Measurements from ENCODE around the gene MMP2. TPM values are rescaled to one million over a fixed set of nuclear protein-coding genes. Genes with fewer than 3 reads are reported as not detected.

Gene MMP2
- polyA plus RNA-seq, 1 donor from 2014 or later: not detected

DNA sequence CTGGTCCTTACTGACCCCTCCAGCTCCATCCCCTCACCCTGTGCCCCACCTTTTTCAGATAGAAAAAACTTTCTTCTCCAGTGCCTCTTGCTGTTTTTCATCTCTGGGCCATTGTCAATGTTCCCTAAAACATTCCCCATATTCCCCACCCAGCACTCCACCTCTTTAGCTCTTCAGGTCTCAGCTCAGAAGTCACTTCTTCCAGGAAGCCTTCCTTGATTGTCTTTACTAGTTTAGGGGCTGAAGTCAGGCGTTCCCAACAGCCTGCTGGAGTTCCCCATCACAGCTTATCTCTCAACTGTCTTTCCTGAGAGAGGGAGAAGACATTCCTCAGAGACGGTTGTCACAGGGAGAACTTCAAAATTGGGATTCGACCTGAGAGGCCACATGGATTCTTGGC, 1.3 kb upstream of the MMP2 start:
- Mint-ChIP-seq H3K4me1 (peaks cover 0 to 1% (median 0%) of the 10 kb centered on the region in 3 donors), H3K9me3 (no peaks in the 10 kb centered on the region), H3K4me3 (no peak overlapping the region), H3K27me3 (peaks cover 31% of the 10 kb centered on the region), H3K36me3 (no peaks in the 10 kb centered on the region), H3K27ac (no peak overlapping the region)

- no peaks in the 10 kb centered on the region for H3K9me3 Mint-ChIP-seq
- no peaks in the 10 kb centered on the region for H3K36me3 Mint-ChIP-seq
- peaks cover 0 to 1% (median 0%) of the 10 kb centered on the region in 3 donors for H3K4me1 Mint-ChIP-seq
- H3K27me3 Mint-ChIP-seq: peaks cover 29% of the 10 kb centered on the region
- no peak overlapping the region for H3K27ac Mint-ChIP-seq
- H3K4me3 Mint-ChIP-seq: no peak overlapping the region
Observed at GRCh38 chr16:55479430-55480140, 587 bp downstream of the MMP2 start.

DNA sequence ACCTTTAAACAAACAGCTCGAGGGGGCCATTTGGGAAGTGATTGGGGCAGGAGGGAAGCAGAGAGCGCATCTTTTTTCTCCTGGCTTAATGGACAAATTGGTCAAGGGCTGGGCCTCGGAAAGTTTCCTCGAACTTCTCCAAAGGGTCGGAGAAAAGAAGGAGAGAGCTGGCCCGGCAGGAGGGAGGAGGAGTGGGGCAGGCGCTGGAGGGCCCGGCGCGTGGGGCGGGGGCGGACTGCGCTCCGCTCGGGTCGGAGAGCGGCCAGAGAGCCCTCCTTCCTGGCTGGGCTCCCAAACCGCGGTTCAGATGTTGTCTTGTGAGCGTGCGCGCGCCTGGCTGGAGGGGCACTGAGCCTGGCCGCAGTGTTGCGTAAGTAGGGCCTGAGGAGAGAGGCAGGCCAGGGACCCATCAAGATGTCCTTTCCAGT, 1.2 kb downstream of the MMP2 start:
- Mint-ChIP-seq H3K4me1 (peaks cover 0 to 1% (median 0%) of the 10 kb centered on the region in 3 donors), H3K27me3 (peaks cover 31% of the 10 kb centered on the region), H3K36me3 (no peaks in the 10 kb centered on the region), H3K4me3 (no peak overlapping the region), H3K9me3 (no peaks in the 10 kb centered on the region), H3K27ac (no peak overlapping the region)

DNA sequence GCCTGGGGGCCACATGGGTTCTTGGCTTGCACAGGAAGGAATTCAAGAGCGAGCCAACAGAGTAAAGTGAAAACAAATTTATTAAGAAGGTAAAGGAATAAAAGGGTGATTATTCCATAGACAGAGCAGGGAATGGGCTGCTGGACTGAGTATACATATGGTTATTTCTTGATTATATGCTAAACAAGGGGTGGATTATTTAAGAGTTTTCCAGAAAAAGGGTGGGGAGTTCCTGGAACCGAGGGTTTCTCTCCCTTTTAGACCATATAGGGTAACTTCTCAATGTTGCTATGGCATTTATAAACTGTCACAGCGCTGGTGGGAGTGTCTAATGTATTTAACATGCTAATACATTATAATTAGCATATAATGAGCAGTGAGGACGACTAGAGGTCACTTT, 2.0 kb downstream of the MMP2 start:
- H3K4me1 Mint-ChIP-seq: peaks cover 0 to 3% (median 0%) of the 10 kb centered on the region in 3 donors
- peaks cover 31% of the 10 kb centered on the region for H3K27me3 Mint-ChIP-seq
- H3K4me3 Mint-ChIP-seq: no peak overlapping the region
- H3K27ac Mint-ChIP-seq: no peak overlapping the region
- no peaks in the 10 kb centered on the region for H3K36me3 Mint-ChIP-seq
- H3K9me3 Mint-ChIP-seq: no peaks in the 10 kb centered on the region

- Mint-ChIP-seq H3K36me3 (no peaks in the 10 kb centered on the region), H3K9me3 (peaks cover 0 to 8% (median 0%) of the 10 kb centered on the region in 3 donors), H3K4me1 (peaks cover 0 to 3% (median 0%) of the 10 kb centered on the region in 3 donors), H3K27ac (no peak overlapping the region), H3K27me3 (peaks cover 31% of the 10 kb centered on the region), H3K4me3 (no peak overlapping the region)
Observed at GRCh38 chr16:55482056-55482455, 3.1 kb downstream of the MMP2 start.

- H3K4me3 Mint-ChIP-seq: no peak overlapping the region
- H3K27me3 Mint-ChIP-seq: peaks cover 5% of the 10 kb centered on the region
- peaks cover 0 to 2% (median 0%) of the 10 kb centered on the region in 3 donors for H3K4me1 Mint-ChIP-seq
- peaks cover 0 to 9% (median 0%) of the 10 kb centered on the region in 3 donors for H3K9me3 Mint-ChIP-seq
- no peak overlapping the region for H3K27ac Mint-ChIP-seq
- H3K36me3 Mint-ChIP-seq: no peaks in the 10 kb centered on the region
Observed at GRCh38 chr16:55487048-55487803, 8.2 kb downstream of the MMP2 start.

GRCh38 chr16:55488306-55488705, 9.3 kb downstream of the MMP2 start:
- no peaks in the 10 kb centered on the region for H3K36me3 Mint-ChIP-seq
- H3K4me3 Mint-ChIP-seq: no peak overlapping the region
- no peak overlapping the region for H3K27ac Mint-ChIP-seq
- peaks cover 0 to 9% (median 3%) of the 10 kb centered on the region in 3 donors for H3K9me3 Mint-ChIP-seq
- H3K4me1 Mint-ChIP-seq: peaks cover 0 to 2% (median 0%) of the 10 kb centered on the region in 3 donors
- H3K27me3 Mint-ChIP-seq: peaks cover 7% of the 10 kb centered on the region

- peaks cover 9% of the 10 kb centered on the region for H3K27me3 Mint-ChIP-seq
- no peak overlapping the region for H3K27ac Mint-ChIP-seq
- peak overlapping the region in 2 of 4 donors; percentile 35 to 61 for H3K4me3 Mint-ChIP-seq
- H3K36me3 Mint-ChIP-seq: no peaks in the 10 kb centered on the region
- peaks cover 0 to 9% (median 3%) of the 10 kb centered on the region in 3 donors for H3K9me3 Mint-ChIP-seq
- peaks cover 0 to 2% (median 0%) of the 10 kb centered on the region in 3 donors for H3K4me1 Mint-ChIP-seq
Observed at GRCh38 chr16:55489119-55489955, 10.3 kb downstream of the MMP2 start.

- H3K36me3 Mint-ChIP-seq: no peaks in the 10 kb centered on the region
- H3K27ac Mint-ChIP-seq: no peak overlapping the region
- H3K27me3 Mint-ChIP-seq: peaks cover 10% of the 10 kb centered on the region
- peaks cover 0 to 2% (median 0%) of the 10 kb centered on the region in 3 donors for H3K4me1 Mint-ChIP-seq
- H3K4me3 Mint-ChIP-seq: no peak overlapping the region
- H3K9me3 Mint-ChIP-seq: peaks cover 0 to 9% (median 3%) of the 10 kb centered on the region in 3 donors
Observed at GRCh38 chr16:55489956-55490265, 10.9 kb downstream of the MMP2 start.

GRCh38 chr16:55490301-55490700, 11.3 kb downstream of the MMP2 start:
- Mint-ChIP-seq H3K9me3 (peaks cover 0 to 9% (median 3%) of the 10 kb centered on the region in 3 donors), H3K4me3 (no peak overlapping the region), H3K27ac (no peak overlapping the region), H3K36me3 (no peaks in the 10 kb centered on the region), H3K4me1 (peaks cover 0 to 2% (median 0%) of the 10 kb centered on the region in 3 donors), H3K27me3 (peaks cover 10% of the 10 kb centered on the region)

DNA sequence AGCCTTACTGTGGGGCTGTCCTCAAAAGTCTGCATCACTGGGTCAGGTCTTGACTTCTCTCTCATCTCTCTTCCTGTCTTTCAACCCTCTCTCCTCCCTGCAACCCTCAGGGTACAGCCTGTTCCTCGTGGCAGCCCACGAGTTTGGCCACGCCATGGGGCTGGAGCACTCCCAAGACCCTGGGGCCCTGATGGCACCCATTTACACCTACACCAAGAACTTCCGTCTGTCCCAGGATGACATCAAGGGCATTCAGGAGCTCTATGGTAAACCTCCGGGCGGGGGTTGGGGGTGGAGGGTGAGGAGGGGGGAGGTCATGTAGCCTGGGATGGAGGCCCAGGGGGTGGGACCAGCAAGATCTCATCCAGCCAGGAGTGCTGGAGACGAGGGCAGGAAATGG, 12.7 kb downstream of the MMP2 start:
- Mint-ChIP-seq H3K27me3 (peaks cover 10% of the 10 kb centered on the region), H3K4me1 (no peaks in the 10 kb centered on the region), H3K4me3 (no peak overlapping the region), H3K9me3 (peaks cover 0 to 5% (median 3%) of the 10 kb centered on the region in 3 donors), H3K36me3 (no peaks in the 10 kb centered on the region), H3K27ac (no peak overlapping the region)

GRCh38 chr16:55492756-55493380, 13.9 kb downstream of the MMP2 start:
- Mint-ChIP-seq H3K4me1 (no peaks in the 10 kb centered on the region), H3K27me3 (peaks cover 10% of the 10 kb centered on the region), H3K36me3 (no peaks in the 10 kb centered on the region), H3K4me3 (no peak overlapping the region), H3K9me3 (peaks cover 0 to 3% (median 0%) of the 10 kb centered on the region in 3 donors), H3K27ac (no peak overlapping the region)

DNA sequence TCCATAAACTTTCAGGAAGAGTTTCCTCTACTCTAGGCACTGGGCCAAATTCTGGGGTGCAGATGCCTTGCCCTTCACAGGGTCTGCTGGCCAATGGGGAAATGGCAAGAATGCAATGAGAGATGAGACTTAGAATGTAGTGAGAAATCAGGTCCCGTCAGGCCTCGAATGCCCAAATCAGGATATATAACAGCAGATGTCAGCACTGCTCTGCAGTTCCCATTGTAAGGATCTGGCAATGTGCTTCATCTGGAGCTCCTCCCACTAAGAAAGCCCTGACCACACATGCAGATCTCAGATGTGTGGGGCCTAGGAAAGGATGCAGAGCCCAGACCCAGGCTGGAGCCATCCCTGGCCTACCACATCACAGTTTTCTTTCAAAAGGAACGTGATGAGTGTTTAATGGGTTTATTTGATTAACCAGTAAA, 16.0 kb downstream of the MMP2 start:
- Mint-ChIP-seq H3K4me1 (no peaks in the 10 kb centered on the region), H3K4me3 (no peak overlapping the region), H3K27me3 (peaks cover 14% of the 10 kb centered on the region), H3K36me3 (no peaks in the 10 kb centered on the region), H3K27ac (no peak overlapping the region), H3K9me3 (peaks cover 0 to 3% (median 0%) of the 10 kb centered on the region in 3 donors)

DNA sequence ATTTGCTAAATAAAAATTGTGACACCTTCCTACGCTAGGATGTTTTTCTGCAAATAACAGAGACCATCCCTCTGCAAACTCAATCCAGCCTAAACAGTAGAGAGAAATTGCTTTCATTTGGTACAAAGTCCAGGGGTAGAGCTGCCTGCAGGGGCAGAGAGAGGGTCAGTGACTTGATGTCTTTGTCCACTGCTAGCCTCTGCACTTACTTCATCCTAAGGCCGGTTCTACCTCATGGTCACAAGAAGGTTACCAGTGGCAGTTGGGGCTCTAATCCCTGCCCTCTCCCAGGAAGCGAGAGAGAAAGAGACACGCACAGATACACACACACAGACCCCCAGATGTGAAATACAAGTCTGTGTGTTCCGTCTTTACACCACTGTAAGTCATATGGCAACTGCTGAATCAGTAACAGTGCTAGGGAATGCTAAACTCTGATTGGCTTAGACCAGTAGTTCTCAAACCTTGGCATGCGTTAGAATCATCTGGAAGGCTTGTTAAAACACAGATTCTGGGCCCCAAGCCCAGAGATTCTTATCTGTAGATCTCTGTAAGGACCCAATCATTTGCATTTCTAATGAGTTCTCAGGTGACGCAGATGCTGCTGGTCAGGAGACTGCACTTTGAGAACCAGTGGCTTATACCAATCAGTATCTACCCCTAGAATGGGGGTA, 16.8 kb downstream of the MMP2 start:
- H3K27me3 Mint-ChIP-seq: peaks cover 13% of the 10 kb centered on the region
- no peaks in the 10 kb centered on the region for H3K36me3 Mint-ChIP-seq
- no peaks in the 10 kb centered on the region for H3K4me1 Mint-ChIP-seq
- peaks cover 0 to 3% (median 0%) of the 10 kb centered on the region in 3 donors for H3K9me3 Mint-ChIP-seq
- H3K27ac Mint-ChIP-seq: no peak overlapping the region
- no peak overlapping the region for H3K4me3 Mint-ChIP-seq

Measured in IgD-negative memory B cell (primary cell).